Fibroblast of upper back skin (primary cell): ENCODE data around the gene CDH26.

Experiments
- DNase-seq: peaks from one replicate; pipeline ENCODE4 v3.0.0-alpha.2; 2013

The CDH26 gene

DNA sequence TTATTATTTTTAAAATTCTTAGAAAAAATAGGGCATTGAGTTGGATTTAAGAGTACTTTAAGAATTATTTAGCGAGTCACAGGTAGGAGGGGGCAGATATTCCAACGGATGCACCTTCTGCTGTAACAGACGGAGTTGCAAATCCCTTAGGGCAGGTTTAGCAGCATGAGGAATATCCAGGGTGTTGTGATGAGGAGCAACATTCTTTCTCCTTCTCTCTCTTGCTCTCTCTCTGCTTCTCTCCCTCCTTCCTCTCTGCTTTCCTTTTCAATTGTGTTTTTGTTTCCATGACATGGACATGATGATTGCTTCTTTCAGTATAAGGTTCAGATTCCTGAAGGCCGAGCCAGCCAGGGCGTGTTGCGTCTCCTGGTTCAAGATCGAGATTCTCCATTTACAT is 28.9 kb downstream of the CDH26 start:
- DNase-seq, result no peak

- DNase-seq, result no peak
Measured at GRCh38 chr20:59988141-59988540, 29.9 kb downstream of the CDH26 start.

- no peak for DNase-seq
Measured at GRCh38 chr20:59992526-59993084, 34.4 kb downstream of the CDH26 start.

DNA sequence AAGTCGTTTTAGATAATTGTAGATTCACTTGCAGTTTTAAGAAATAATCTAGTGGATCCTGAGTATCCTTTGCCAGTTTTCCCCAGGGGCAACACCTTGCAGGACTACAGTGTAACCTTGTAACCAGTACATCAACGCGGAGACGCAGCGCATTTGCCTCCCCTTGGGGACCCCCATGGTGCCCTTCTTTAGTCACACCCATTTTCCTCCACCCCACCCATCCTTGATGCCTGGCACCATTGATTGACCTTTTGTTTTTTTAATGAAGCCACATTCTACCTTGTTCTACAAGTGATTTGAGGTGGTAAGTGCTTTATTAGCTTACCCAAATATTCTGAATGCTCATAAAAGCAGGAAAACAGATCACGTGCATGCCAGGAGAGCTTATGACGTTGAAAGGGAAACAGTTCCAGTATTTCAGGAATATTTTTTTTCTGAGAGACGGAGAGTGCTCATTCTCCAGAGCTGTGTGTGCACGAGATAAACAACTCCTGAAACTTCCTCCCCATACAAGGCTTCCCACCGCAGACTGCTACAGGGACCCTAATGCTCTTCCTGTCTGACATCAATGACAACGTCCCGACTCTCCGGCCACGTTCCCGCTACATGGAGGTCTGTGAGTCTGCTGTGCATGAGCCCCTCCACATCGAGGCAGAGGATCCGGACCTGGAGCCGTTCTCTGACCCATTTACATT is 35.7 kb downstream of the CDH26 start:
- no peak for DNase-seq

DNA sequence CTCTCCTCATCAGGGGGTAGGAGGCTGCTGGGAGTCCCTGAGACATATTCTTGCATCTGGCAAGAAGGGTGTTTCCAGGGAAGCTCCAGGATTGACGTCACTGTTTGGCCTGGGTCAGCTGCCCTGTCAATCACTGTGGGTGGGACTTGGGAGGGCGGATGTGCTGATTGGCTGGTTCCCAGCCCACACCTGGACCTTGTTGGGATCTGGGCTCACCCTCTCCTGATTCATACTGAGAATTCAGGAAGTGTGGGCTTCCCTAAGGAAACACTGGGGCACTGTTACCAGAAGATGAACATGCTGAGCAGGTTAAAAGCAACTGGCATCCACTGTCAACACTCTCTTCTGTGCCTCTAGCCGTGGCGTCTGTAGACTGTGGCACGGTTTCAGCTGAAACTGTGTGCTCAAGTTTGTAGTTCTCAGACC is 36.5 kb downstream of the CDH26 start:
- DNase-seq, result peak; percentile 9

DNA sequence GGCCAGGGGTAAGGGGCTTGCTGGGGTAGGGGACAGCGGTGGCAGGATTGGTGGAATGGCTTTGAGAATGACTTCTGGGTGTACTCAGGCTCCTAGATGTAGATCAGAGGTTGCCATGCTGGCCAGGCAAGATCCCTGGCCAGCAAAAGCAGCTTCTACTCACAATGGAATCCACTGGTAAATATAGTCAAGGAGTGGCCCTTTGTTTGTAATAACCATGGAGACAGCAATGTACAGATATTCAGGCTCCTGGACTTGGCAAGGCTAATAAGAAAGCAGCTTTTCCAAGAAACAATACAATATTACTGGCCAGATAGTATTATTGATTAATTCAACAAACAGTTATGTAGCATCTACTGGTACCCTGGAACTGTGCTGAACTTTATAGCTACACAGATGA is 37.9 kb downstream of the CDH26 start:
- no peak for DNase-seq

- DNase-seq, result no peak
Measured at GRCh38 chr20:59997896-59998295, 39.7 kb downstream of the CDH26 start.

DNA sequence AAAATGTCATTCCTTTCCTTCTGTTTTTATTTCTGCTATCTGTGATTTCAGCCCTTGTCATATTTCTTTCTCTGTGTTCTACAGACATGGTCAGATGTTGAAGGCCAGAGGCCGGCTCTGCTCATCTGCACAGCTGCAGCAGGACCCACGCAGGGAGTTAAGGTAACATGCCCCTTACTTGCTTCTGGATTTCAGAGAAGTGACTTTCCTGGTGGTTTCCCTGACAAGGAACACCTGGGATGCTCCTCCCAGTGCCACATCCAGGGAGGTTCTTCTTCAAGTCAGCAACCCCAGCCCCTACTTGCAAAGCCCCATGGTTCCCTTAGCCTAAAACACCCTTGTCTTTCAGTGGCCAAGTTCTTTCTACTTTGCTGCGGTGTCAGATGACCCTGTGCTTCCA is 41.3 kb downstream of the CDH26 start:
- DNase-seq, result no peak

DNA sequence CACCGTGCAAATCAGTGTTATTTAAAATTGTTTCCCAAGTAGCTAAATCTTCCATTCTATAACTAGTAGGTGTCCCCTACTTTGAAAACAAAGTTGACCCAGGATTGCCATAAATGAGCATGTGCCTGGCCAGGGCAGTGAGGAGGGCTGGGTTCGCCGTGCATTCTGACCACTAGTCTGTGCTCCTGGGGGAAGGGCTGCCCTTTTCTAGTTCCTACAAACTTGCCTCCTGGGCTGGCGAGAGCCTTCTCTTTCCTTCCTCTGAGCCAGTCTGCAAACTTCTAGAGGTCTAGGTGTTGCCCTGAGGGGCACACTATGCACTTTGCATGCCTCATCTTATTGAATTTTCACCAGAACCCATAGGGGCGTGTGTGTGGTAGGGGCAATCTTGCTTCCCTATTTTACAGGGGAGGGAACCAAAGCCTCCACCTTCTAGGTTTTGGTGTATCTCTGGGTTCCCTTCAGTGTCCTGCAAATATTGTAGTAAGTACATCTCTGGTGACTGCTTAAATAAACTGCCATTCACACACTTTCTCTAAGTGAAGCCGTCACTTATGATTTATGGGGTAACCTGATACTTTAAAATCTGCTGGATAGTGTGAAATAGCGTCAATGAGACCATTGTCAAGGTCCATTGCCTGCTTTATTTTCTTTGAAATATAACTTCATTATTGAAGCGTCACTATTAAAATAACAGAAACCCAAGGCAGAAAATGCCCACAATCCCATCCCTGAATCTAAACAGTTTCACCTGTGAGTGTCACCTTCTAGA is 42.2 kb downstream of the CDH26 start:
- no peak for DNase-seq

DNA sequence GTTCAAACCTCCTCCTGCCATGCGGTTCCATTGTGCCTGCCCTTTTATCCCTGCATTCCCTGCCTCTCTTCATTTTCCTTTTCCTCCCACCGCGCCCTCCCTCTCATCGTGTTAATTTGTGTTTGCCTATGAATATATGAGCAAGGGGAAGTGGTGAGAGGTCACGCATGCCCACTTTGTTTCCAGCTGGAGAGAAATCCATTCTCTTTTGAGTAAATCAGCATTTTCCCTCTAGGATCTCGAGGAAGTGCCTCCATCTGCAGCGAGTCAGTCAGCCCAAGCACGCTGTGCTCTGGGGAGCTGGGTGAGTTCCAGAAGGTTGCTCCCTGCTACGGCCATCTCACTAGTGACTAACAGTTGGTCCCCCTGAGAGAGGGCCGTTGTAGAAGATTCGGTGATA is 42.9 kb downstream of the CDH26 start:
- peak; percentile 12 for DNase-seq

- DNase-seq, result no peak
Measured at GRCh38 chr20:60003776-60004175, 45.6 kb downstream of the CDH26 start.

DNA sequence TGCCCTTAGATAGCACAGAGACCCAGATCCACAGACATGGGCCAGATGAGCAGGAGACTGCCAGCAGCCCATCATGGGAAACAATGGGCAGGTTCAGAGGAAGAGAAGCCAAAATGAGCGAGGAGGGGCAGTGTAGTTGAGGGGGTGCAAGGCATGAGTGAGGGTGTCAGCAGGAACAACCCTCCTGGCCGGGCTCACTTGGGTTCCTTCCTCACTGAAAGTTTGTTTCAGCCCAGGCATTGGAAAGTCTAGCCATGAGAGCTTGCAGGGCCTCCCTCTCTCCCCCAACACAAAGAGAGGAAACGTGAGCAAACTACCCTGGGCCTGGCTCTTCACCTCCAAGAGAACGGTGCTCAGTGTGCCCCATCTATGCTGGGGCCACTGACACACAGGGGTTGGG is 48.0 kb downstream of the CDH26 start:
- DNase-seq, result no peak

GRCh38 chr20:60007464-60007863 is 49.2 kb downstream of the CDH26 start:
- DNase-seq, result no peak

- no peak for DNase-seq
Measured at GRCh38 chr20:60008130-60008808, 50.0 kb downstream of the CDH26 start.

- DNase-seq, result no peak
Measured at GRCh38 chr20:60009318-60009717, 51.1 kb downstream of the CDH26 start.

DNA sequence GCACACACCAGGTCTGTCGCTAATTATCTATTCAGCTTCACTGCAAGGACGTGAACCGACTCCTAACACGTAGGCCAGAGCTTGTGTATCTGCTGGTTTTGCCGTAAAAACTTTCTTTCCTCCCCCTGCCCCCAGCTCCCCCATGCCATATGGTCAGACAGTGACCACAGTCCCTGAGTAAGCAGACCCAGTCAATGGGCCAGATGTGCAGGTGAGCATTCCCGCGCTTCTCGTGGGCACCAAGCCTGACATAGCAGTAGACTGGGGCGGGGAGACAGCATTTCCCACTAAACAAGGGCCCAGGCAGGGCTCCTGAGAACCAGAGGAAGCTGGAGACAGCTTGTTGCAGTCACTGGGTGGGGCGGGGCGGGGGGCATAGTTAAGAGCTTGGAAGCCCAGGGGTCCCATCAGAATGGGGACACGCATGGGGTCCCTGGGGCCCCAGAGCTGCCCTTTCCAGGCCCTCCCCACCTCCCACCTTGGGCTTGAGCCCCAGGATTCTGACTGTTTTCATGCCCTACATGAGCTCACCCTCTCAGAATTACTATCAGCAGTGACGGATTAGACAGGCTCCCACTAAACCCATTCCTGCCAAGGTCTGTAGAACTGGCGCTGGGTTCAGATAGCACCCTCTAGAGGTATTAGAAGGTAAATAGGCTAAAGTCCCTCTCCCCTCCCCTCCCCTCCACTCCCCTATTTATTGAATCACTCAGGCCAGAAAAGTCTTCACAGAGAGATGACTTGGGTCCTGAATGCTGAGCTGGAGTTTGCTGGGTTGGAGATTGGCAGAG is 51.8 kb downstream of the CDH26 start:
- DNase-seq, result no peak

DNA sequence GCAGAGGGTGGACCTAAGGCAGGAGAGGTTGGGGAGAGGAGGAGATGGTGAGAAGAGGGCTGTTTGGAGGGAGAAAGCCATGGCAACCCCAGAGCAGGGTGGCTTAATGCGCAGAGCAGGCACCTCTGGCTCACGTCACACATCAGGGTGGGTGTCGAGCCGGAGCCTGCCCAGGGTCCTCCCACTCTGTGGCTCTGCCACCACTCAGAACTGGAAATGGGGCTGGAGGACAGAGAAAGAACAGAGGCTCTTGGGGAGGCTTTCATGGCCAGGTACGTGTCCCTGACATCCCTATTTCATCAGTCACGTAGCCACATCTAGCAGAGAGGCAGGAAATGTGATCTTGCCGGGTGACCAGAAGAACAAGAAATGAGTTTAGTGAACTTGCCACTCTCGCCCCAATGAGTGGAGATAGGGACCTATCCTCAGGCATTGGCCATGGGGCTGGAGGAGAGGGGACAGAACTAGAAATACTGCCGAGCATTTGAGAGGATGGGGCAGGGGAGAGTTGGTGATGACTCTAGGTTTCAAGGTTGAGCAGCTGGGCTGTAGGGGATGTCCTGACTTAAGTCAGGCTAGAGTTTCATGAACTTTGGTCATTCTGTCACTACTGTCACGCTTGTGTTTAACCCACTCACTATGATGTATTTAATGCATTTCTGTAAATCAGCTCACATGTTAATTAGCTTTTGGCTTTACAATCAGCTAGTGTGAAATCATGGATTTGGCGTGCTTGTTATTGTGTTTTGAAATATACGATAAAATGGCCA is 52.7 kb downstream of the CDH26 start:
- DNase-seq, result no peak

DNA sequence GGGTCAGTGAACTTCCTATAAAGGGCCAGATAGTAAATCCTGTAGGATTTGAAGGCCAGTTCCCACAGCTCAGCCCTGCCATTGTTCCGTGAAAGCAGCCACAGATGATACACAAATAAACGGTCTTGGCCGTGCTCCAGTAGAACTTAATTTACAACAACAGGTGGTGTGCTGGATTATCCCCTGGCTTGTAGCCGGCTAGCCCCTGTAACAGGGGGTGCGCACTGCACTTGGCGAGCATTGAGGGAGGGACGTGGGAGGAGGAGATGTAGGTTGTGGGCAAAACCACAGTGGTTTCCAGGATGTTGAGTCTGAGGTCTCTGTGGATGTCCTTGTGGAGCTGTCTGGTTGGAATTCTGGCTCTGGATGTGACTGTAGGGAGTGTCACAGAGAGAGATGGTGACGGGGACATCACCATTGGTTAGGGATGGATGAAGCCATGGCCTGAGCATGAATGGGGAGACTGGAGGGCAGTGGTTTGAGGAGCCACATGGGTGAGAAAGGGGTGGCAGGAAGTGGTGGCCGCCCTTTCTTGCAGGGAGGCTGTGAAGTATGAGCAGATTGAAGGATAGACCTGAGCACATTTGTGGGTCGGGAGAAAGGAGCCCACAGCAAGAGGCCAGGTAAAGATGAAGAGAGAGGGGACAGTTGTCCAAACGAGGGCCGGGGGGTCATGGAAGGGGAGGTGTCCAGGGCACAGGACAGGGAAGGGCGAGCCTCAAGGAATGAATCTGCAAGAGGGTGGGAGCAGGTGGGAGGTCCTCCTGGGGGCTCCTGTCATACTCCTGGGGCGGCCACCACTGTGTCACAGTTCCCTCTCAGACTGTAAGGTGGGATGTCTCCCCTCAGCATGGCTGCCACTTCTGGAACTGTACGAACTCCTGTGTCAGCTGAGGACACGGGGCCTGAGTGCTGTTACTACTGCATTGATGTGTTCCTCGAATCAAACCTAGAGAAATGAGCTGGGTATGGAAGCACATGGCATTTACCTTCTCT is 53.6 kb downstream of the CDH26 start:
- no peak for DNase-seq

DNA sequence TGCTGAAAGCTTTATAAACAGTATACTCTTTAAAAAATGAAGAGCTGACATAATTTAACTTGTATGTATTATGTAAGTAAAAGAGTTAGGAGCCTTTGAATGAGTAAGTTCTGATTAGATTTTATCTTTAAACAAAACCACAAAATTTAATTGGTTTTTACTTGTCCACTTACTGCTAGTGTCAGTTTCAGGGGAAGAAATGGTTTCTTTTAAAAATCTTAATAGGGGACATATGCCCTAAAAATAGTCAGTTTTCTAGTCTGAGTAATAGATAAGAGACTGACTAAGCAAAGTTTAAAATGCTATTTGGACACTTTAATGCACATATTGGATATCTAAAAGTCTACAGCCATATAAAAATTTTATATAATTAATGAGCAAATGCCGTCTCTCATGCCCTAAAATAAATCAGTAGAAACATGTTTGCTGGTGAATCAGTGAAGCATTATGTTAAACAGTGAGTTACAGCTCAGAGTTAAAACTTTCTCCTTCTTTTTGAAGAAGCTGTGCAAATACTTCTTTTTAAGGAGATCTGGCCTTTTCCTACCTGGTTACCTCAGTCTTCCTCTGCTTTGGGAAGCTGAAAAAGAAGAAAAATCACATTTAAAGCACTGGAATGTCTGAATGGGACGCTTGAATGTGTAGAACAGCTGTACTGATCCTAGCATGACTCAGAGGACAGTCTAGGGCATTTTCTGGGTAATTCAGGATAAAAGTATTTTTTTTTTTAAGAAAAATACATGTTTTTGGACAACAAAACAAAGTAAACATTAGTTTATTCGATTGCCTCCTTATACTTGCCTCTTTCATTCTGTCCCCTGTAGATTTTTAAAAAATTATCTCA is 55.3 kb downstream of the CDH26 start:
- DNase-seq, result no peak

GRCh38 chr20:60016406-60016805 is 58.2 kb downstream of the CDH26 start:
- no peak for DNase-seq
